Heart left ventricle (tissue), 16 donors: Measurements from ENCODE around the gene GPX5. TPM values are rescaled to one million over a fixed set of nuclear protein-coding genes. Genes with fewer than 3 reads are reported as not detected.
"Not testable (repeated sequence)": the region's sequence is repeated elsewhere in the genome, so short reads cannot be mapped to it uniquely, and the experiment has no call there.

ENCODE experiments used
- ATAC-seq, 4 donors: fragments of 200-7000 bp; cut with Tn5 transposase; one replicate each; pipeline ENCODE4 v1.9.1; 2020 to 2022; ENCODE audit warnings: moderate library complexity in 4 of 4, mild to moderate bottlenecking in 3 of 4, moderate number of reproducible peaks in 1 of 4
- DNase-seq, 5 donors: peaks; one replicate each; pipeline ENCODE4 v3.0.0-alpha.2; 2020
- H3K27ac ChIP-seq, 12 donors: fragments of 200-600 bp; sonication (generic) in 4 of 12; one replicate each; pipeline versions ENCODE4 v1.5.0 to v1.8.0; 2016 to 2022; ENCODE audit warnings: mild to moderate bottlenecking in 2 of 12
- H3K27me3 ChIP-seq, 9 donors: fragments of 200-600 bp; sonication (generic) in 2 of 9; one replicate each; pipeline versions ENCODE4 v1.5.1 to v1.8.0; 2016 to 2022; ENCODE audit warnings: mild to moderate bottlenecking in 3 of 9
- H3K36me3 ChIP-seq, 9 donors: fragments of 200-600 bp; sonication (generic) in 2 of 9; one replicate each; pipeline versions ENCODE4 v1.5.0 to v1.8.0; 2018 to 2022; ENCODE audit warnings: mild to moderate bottlenecking in 2 of 9
- H3K4me1 ChIP-seq, 12 donors: fragments of 200-600 bp; sonication (generic) in 4 of 12; one replicate each; pipeline versions ENCODE4 v1.5.0 to v1.8.0; 2016 to 2022; ENCODE audit warnings: mild to moderate bottlenecking in 3 of 12
- H3K4me3 ChIP-seq, 12 donors: fragments of 200-600 bp; sonication (generic) in 4 of 12; one replicate each; pipeline versions ENCODE4 v1.5.0 to v1.8.0; 2017 to 2022; ENCODE audit warnings: mild to moderate bottlenecking in 9 of 12, moderate library complexity in 4 of 12
- H3K9me3 ChIP-seq, 12 donors: fragments of 200-600 bp; sonication (generic) in 4 of 12; one replicate each; pipeline versions ENCODE4 v1.5.0 to v1.8.0; 2016 to 2022; ENCODE audit warnings: mild to moderate bottlenecking in 1 of 12
- CTCF ChIP-seq, 12 donors: fragments of 200-600 bp; sonication (generic) in 4 of 12; IDR thresholded peaks; one replicate each; pipeline versions ENCODE4 v1.5.0 to v1.8.0; 2018 to 2022; ENCODE audit warnings: antibody characterized with exemption in 12 of 12, mild to moderate bottlenecking in 5 of 12
- POLR2A ChIP-seq, 2 donors: fragments of 450-650 bp; IDR thresholded peaks; one replicate each; pipeline ENCODE4 v1.6.1; 2017; ENCODE audit warnings: antibody characterized with exemption in 2 of 2, mild to moderate bottlenecking in 2 of 2, moderate library complexity in 2 of 2
- WGBS, 4 donors: extraction: QIAGEN DNeasy Blood & Tissue Kit in 2 of 4; methylation state at CpG; one replicate each; pipeline versions ENCODE4 v1.1.5 to v1.1.7; 2013 to 2018; 5-methylcytosine and 5-hydroxymethylcytosine counted together
- intact Hi-C, 10 donors: fragments of 100-400 bp; cut with DNase I; formaldehyde crosslinking; loops; one replicate each; pipeline versions ENCODE4 v1.11.1 to v1.14.2; 2022
- polyA plus RNA-seq, 2 donors: library from polyadenylated mRNA; stranded (reverse); fragments of 200-250 nt; gene quantifications; one replicate each; pipeline ENCODE4 v1.2.3, GENCODE V29; 2013
- total RNA-seq, 9 donors: library from RNA; depleted of rRNA in 2 of 9; stranded (reverse); fragments of >200 nt in 2 of 9; fragmentation: NEBNext Ultra II Directional in 3 of 9; extraction: Animal tissue kit (Norgen Biotek cat#: 25700) in 3 of 9; gene quantifications; one replicate each; pipeline versions ENCODE4 v1.1.0 to v1.2.4, GENCODE V29; 2016 to 2023
- donor health status: ischemic (EF 13 %, LVEDD 7.1; RV severe dilation, severe dysfunction).
- donor health status: healthy with polysubstance abuse.
- donor health status: DM: no; HTN: yes; CAD: no.
- donor health status: DM: no; HTN: no; CAD: no.
- donor health status: ischemic (EF 25% LVEDD 6.9; RV normal size, moderate dysfunction).
- donor health status: ischemic (EF 25% LVEDD 5.7; RV mildly dilated, moderate dysfunction).
- donor health status: healthy.
- donor health status: DM: yes; HTN: yes; CAD: no.
- donor health status: ischemic (EF 35%, LVEDD 5.7; RV mildly dilated, moderate dysfunction).
- donor health status: nonischemic (EF 11% LVEDD 7.7; RV severe dilation, severe dysfunction).
- donor health status: DM: yes; HTN: yes; CAD: no.
- donor health status: PGD.
- donor health status: ischemic (EF 29% LVEDD 5.4; RV normal size, mild dysfunction).
- donor health status: nonischemic (EF 23%, LVEDD 6.1; RV moderate dilation, normal function).

GPX5 gene
- total and polyA plus RNA-seq, 11 donors = not detected

GRCh38 chr6:28505733-28506132 lies 19.9 kb upstream of the GPX5 start:
- H3K4me3 ChIP-seq = no peak overlapping the region
- no peaks in the 10 kb centered on the region for H3K36me3 ChIP-seq
- 77 to 81% (median 80%) methylated on average over 1 of the region's 1 CpG for WGBS, 4 donors
- peaks cover 0 to 14% (median 3%) of the 10 kb centered on the region in 9 donors for H3K27me3 ChIP-seq
- intact Hi-C loops = no loop called here
- H3K27ac ChIP-seq = no peak overlapping the region
- H3K9me3 ChIP-seq = no peaks in the 10 kb centered on the region
- ATAC-seq = no peak
- TF ChIP-seq POLR2A (IDR thresholded peaks at IDR 0.05) = no peak
- no peak for TF ChIP-seq CTCF (IDR thresholded peaks at IDR 0.05)
- no peaks in the 10 kb centered on the region for H3K4me1 ChIP-seq
- no peak for DNase-seq

GRCh38 chr6:28506807-28507475 lies 18.7 kb upstream of the GPX5 start:
- 54 to 65% (median 63%) methylated on average over 4 of the region's 4 CpGs for WGBS, 4 donors
- TF ChIP-seq CTCF (IDR thresholded peaks at IDR 0.05) = no peak
- no peak for TF ChIP-seq POLR2A (IDR thresholded peaks at IDR 0.05)
- ATAC-seq (no peak), DNase-seq (no peak)
- Histone ChIP-seq H3K27me3 (peaks cover 0 to 14% (median 0%) of the 10 kb centered on the region in 9 donors), H3K27ac (no peak overlapping the region), H3K36me3 (no peaks in the 10 kb centered on the region), H3K4me3 (no peak overlapping the region), H3K9me3 (no peaks in the 10 kb centered on the region), H3K4me1 (no peaks in the 10 kb centered on the region)
- intact Hi-C loops = no loop called here

- H3K27me3 ChIP-seq = peaks cover 0 to 21% (median 3%) of the 10 kb centered on the region in 9 donors
- intact Hi-C loops = no loop called here
Observed at GRCh38 chr6:28511628-28512300, 13.9 kb upstream of the GPX5 start.

GRCh38 chr6:28512387-28512786 lies 13.3 kb upstream of the GPX5 start:
- H3K4me1 ChIP-seq, H3K9me3 ChIP-seq, H3K36me3 ChIP-seq, H3K4me3 ChIP-seq, ATAC-seq, intact Hi-C loops, H3K27ac ChIP-seq, DNase-seq: not testable (repeated sequence)
- 75 to 85% (median 81%) methylated on average over 8 of the region's 8 CpGs for WGBS, 4 donors
- peaks cover 0 to 25% (median 3%) of the 10 kb centered on the region in 9 donors for H3K27me3 ChIP-seq

More at GRCh38 chr6:28511628-28512300, 13.9 kb upstream of the GPX5 start:
- Histone ChIP-seq H3K27ac (no peak overlapping the region), H3K36me3 (no peaks in the 10 kb centered on the region), H3K4me3 (no peak overlapping the region), H3K9me3 (no peaks in the 10 kb centered on the region), H3K4me1 (no peaks in the 10 kb centered on the region)
- TF ChIP-seq CTCF (IDR thresholded peaks at IDR 0.05) (no peak), POLR2A (IDR thresholded peaks at IDR 0.05) (no peak)
- ATAC-seq = no peak
- WGBS, 4 donors = 94 to 96% (median 95%) methylated on average over 33 to 51 of the region's 51 CpGs
- DNase-seq = peak in 1 of 5 donors; percentile 58
